ENCODE results near the gene SLC24A3. TPM values are rescaled to one million over a fixed set of nuclear protein-coding genes. Genes with fewer than 3 reads are reported as not detected.
A peak's percentile ranks its signal among the peaks of the same experiment; 100 is the strongest.

SLC24A3 gene
- total and polyA plus RNA-seq, 2 of the 13 experiments (the other 11 are each of a cell fraction or from before 2014, with no cell fraction given) = not detected

DNA sequence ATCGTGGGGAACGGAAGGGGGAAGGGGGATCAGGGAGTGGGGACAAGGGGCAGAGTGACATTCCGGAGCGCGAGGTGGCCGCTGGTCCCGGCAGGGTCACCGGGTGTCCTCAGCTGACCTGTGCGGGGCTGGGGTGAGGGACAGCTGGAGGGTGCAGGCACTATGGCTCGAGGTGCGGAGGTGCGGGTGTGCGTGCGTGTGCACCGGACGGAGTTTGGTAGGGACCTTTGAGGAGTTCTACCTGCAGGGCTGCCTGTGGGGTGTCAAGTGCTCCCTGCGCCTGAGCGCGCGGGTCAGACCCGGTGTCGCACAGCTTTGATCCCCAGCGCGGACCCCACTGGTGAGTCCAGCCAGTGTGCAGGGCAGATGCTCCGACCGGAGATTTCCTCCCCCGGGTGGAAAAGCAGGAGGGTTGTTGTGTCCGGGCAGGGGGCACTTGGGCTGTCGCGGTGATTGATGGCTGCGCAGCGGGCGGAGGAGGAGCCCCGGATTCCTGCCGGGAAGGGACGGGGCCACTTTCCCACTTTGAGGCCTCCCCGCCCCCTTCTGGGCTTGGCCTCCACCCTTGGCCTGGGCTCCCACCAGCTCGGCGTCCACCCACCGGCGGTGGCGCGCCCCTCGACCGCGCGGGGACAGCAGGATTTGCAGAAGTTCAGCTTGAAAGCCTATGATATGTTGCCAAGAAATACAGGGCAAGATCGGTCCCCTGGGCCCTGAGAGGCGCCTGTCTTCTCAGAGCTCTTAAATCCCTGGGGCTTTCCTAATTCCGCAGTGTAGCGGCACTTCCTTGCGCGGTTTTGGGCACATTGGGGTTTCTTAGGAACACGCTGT is 546.3 kb downstream of the SLC24A3 start (continued):
- TF ChIP-seq, protein P1, sequence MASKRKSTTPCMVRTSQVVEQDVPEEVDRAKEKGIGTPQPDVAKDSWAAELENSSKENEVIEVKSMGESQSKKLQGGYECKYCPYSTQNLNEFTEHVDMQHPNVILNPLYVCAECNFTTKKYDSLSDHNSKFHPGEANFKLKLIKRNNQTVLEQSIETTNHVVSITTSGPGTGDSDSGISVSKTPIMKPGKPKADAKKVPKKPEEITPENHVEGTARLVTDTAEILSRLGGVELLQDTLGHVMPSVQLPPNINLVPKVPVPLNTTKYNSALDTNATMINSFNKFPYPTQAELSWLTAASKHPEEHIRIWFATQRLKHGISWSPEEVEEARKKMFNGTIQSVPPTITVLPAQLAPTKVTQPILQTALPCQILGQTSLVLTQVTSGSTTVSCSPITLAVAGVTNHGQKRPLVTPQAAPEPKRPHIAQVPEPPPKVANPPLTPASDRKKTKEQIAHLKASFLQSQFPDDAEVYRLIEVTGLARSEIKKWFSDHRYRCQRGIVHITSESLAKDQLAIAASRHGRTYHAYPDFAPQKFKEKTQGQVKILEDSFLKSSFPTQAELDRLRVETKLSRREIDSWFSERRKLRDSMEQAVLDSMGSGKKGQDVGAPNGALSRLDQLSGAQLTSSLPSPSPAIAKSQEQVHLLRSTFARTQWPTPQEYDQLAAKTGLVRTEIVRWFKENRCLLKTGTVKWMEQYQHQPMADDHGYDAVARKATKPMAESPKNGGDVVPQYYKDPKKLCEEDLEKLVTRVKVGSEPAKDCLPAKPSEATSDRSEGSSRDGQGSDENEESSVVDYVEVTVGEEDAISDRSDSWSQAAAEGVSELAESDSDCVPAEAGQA (IDR thresholded peaks at IDR 0.05; ENCODE audit: low read depth) = no peak
- TF ChIP-seq, protein P1 (CRISPR knock-in tag; IDR thresholded peaks at IDR 0.05; ENCODE audit: borderline replicate concordance) = no peak
- TF ChIP-seq ZNF577 (CRISPR knock-in tag; IDR thresholded peaks at IDR 0.05; ENCODE audit: borderline replicate concordance, low read depth) = no peak
- no peak for TF ChIP-seq ZFP36L2 (CRISPR knock-in tag; IDR thresholded peaks at IDR 0.05)
- TF ChIP-seq ZSCAN12 (CRISPR knock-in tag; IDR thresholded peaks at IDR 0.05) = no peak
- TF ChIP-seq, protein P2, sequence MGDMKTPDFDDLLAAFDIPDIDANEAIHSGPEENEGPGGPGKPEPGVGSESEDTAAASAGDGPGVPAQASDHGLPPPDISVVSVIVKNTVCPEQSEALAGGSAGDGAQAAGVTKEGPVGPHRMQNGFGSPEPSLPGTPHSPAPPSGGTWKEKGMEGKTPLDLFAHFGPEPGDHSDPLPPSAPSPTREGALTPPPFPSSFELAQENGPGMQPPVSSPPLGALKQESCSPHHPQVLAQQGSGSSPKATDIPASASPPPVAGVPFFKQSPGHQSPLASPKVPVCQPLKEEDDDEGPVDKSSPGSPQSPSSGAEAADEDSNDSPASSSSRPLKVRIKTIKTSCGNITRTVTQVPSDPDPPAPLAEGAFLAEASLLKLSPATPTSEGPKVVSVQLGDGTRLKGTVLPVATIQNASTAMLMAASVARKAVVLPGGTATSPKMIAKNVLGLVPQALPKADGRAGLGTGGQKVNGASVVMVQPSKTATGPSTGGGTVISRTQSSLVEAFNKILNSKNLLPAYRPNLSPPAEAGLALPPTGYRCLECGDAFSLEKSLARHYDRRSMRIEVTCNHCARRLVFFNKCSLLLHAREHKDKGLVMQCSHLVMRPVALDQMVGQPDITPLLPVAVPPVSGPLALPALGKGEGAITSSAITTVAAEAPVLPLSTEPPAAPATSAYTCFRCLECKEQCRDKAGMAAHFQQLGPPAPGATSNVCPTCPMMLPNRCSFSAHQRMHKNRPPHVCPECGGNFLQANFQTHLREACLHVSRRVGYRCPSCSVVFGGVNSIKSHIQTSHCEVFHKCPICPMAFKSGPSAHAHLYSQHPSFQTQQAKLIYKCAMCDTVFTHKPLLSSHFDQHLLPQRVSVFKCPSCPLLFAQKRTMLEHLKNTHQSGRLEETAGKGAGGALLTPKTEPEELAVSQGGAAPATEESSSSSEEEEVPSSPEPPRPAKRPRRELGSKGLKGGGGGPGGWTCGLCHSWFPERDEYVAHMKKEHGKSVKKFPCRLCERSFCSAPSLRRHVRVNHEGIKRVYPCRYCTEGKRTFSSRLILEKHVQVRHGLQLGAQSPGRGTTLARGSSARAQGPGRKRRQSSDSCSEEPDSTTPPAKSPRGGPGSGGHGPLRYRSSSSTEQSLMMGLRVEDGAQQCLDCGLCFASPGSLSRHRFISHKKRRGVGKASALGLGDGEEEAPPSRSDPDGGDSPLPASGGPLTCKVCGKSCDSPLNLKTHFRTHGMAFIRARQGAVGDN (CRISPR knock-in tag; IDR thresholded peaks at IDR 0.05) = peak; percentile 81
- no peak for TF ChIP-seq ZNF776 (CRISPR knock-in tag; IDR thresholded peaks at IDR 0.05)
- TF ChIP-seq, protein P3, sequence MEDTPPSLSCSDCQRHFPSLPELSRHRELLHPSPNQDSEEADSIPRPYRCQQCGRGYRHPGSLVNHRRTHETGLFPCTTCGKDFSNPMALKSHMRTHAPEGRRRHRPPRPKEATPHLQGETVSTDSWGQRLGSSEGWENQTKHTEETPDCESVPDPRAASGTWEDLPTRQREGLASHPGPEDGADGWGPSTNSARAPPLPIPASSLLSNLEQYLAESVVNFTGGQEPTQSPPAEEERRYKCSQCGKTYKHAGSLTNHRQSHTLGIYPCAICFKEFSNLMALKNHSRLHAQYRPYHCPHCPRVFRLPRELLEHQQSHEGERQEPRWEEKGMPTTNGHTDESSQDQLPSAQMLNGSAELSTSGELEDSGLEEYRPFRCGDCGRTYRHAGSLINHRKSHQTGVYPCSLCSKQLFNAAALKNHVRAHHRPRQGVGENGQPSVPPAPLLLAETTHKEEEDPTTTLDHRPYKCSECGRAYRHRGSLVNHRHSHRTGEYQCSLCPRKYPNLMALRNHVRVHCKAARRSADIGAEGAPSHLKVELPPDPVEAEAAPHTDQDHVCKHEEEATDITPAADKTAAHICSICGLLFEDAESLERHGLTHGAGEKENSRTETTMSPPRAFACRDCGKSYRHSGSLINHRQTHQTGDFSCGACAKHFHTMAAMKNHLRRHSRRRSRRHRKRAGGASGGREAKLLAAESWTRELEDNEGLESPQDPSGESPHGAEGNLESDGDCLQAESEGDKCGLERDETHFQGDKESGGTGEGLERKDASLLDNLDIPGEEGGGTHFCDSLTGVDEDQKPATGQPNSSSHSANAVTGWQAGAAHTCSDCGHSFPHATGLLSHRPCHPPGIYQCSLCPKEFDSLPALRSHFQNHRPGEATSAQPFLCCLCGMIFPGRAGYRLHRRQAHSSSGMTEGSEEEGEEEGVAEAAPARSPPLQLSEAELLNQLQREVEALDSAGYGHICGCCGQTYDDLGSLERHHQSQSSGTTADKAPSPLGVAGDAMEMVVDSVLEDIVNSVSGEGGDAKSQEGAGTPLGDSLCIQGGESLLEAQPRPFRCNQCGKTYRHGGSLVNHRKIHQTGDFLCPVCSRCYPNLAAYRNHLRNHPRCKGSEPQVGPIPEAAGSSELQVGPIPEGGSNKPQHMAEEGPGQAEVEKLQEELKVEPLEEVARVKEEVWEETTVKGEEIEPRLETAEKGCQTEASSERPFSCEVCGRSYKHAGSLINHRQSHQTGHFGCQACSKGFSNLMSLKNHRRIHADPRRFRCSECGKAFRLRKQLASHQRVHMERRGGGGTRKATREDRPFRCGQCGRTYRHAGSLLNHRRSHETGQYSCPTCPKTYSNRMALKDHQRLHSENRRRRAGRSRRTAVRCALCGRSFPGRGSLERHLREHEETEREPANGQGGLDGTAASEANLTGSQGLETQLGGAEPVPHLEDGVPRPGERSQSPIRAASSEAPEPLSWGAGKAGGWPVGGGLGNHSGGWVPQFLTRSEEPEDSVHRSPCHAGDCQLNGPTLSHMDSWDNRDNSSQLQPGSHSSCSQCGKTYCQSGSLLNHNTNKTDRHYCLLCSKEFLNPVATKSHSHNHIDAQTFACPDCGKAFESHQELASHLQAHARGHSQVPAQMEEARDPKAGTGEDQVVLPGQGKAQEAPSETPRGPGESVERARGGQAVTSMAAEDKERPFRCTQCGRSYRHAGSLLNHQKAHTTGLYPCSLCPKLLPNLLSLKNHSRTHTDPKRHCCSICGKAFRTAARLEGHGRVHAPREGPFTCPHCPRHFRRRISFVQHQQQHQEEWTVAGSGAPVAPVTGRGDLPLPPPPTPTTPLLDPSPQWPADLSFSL (CRISPR knock-in tag; IDR thresholded peaks at IDR 0.05) = 0 out of 2 replicates have a peak, but pooled peaks have one; percentile 24
- no peak for TF ChIP-seq ZNF101 (CRISPR knock-in tag; IDR thresholded peaks at IDR 0.05; ENCODE audit: borderline replicate concordance, low read depth)
- TF ChIP-seq KDM5A (IDR thresholded peaks at IDR 0.05; ENCODE audit: borderline replicate concordance, low read length) = no peak
- no peak for TF ChIP-seq CBX1 (IDR thresholded peaks at IDR 0.05; ENCODE audit: low read depth)
